Heart right ventricle (tissue), 16 donors: ENCODE data around the gene THG1L. TPM values are rescaled to one million over a fixed set of nuclear protein-coding genes. Genes with fewer than 3 reads are reported as not detected.

ENCODE experiments used
- ATAC-seq, 8 donors: fragments of 200-7000 bp; cut with Tn5 transposase; one replicate each; pipeline ENCODE4 v1.9.1; 2020; ENCODE audit warnings: mild to moderate bottlenecking in 8 of 8, moderate library complexity in 8 of 8, moderate number of reproducible peaks in 1 of 8
- DNase-seq, 2 donors: peaks; one replicate each; pipeline ENCODE4 v3.0.0-alpha.2; 2020
- H3K27ac ChIP-seq, 10 donors: fragments of 200-600 bp; sonication (generic) in 2 of 10; one replicate each; pipeline versions ENCODE4 v1.5.0 to v1.8.0; 2020 to 2022; ENCODE audit warnings: mild to moderate bottlenecking in 3 of 10
- H3K27me3 ChIP-seq, 7 donors: fragments of 200-600 bp; one replicate each; pipeline ENCODE4 v1.8.0; 2021 to 2022; ENCODE audit warnings: mild to moderate bottlenecking in 2 of 7
- H3K36me3 ChIP-seq, 9 donors: fragments of 200-600 bp; sonication (generic) in 1 of 9; one replicate each; pipeline versions ENCODE4 v1.5.0 to v1.8.0; 2020 to 2022; ENCODE audit warnings: mild to moderate bottlenecking in 2 of 9
- H3K4me1 ChIP-seq, 9 donors: fragments of 200-600 bp; sonication (generic) in 1 of 9; one replicate each; pipeline versions ENCODE4 v1.5.0 to v1.8.0; 2020 to 2022; ENCODE audit warnings: mild to moderate bottlenecking in 4 of 9
- H3K4me3 ChIP-seq, 10 donors: fragments of 200-600 bp; sonication (generic) in 2 of 10; one replicate each; pipeline versions ENCODE4 v1.5.0 to v1.8.0; 2020 to 2022; ENCODE audit warnings: mild to moderate bottlenecking in 7 of 10, moderate library complexity in 2 of 10
- H3K9me3 ChIP-seq, 11 donors: fragments of 200-600 bp in 10 of 11; sonication (generic) in 2 of 11; one replicate each; pipeline versions ENCODE4 v1.5.0 to v1.8.0; 2013 to 2022; ENCODE audit warnings: mild to moderate bottlenecking in 2 of 11, control low read depth in 1 of 11, moderate library complexity in 1 of 11
- WGBS, 2 donors: extraction: QIAGEN DNeasy Blood & Tissue Kit; methylation state at CpG; one replicate each; pipeline ENCODE4 v1.1.7; 2013; ENCODE audit warnings: inconsistent platforms in 1 of 2; 5-methylcytosine and 5-hydroxymethylcytosine counted together
- intact Hi-C, 10 donors: fragments of 100-400 bp; cut with DNase I; formaldehyde crosslinking; loops; one replicate each; pipeline versions ENCODE4 v1.11.1 to v1.14.2; 2022
- polyA plus RNA-seq, 2 donors: library from polyadenylated mRNA; stranded (reverse); fragments of 200-250 nt; gene quantifications; one replicate each; pipeline ENCODE4 v1.2.3, GENCODE V29; 2013
- total RNA-seq, 10 donors: library from RNA; stranded (reverse); fragmentation: NEBNext Ultra II Directional in 3 of 10; extraction: Animal tissue kit (Norgen Biotek cat#: 25700) in 3 of 10; gene quantifications; one replicate each; pipeline versions ENCODE4 v1.2.1 to v1.2.4, GENCODE V29; 2021 to 2023
- TF ChIP-seq, protein P1 (sequence below), 9 donors: fragments of 200-600 bp; sonication (generic) in 2 of 9; IDR thresholded peaks; one replicate each; pipeline versions ENCODE4 v1.5.0 to v1.8.0; 2021 to 2022; ENCODE audit warnings: antibody characterized with exemption in 9 of 9, mild to moderate bottlenecking in 5 of 9, moderate library complexity in 1 of 9
- donor health status: Arrhythmogenic right ventricular cardiomyopathy.
- donor health status: ischemic (EF 13 %, LVEDD 7.1; RV severe dilation, severe dysfunction).
- donor health status: healthy with polysubstance abuse.
- donor health status: DM: no; HTN: yes; CAD: no.
- donor health status: DM: no; HTN: no; CAD: no.
- donor health status: ischemic (EF 25% LVEDD 6.9; RV normal size, moderate dysfunction).
- donor health status: ischemic (EF 25% LVEDD 5.7; RV mildly dilated, moderate dysfunction).
- donor health status: healthy.
- donor health status: DM: yes; HTN: yes; CAD: no.
- donor health status: Ischemic cardiomyopathy.
- donor health status: ischemic (EF 35%, LVEDD 5.7; RV mildly dilated, moderate dysfunction).
- donor health status: nonischemic (EF 11% LVEDD 7.7; RV severe dilation, severe dysfunction).
- donor health status: DM: yes; HTN: yes; CAD: no.
- donor health status: PGD.
- donor health status: ischemic (EF 29% LVEDD 5.4; RV normal size, mild dysfunction).
- donor health status: nonischemic (EF 23%, LVEDD 6.1; RV moderate dilation, normal function).

The THG1L gene
- total and polyA plus RNA-seq, 12 donors, result 3.4 to 11.9 (median 6.3) TPM

DNA sequence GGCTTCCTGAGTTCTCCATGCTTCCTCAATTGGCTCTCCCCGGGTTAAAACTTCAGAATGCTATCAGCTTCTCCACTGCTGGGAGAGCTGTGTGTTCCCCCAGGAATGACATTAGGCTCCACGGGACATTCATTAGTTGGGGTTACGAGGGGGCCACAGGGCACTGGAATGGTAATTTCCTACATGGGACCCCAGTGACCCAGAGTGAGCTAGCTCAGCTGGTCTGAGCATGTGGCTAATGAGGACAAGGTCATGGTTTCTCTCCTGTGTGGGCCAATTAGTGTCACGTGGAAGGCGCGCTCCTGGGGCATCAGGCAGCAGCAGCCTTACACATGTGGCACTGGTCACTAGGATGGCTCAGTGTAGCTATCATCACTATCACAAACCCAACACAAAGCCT, 33.3 kb downstream of the THG1L start:
- ATAC-seq, result no peak
- H3K27me3 ChIP-seq, result no peaks in the 10 kb centered on the region
- WGBS, 2 donors, result 88 to 91% methylated on average over 6 of the region's 6 CpGs
- no peak overlapping the region for H3K4me3 ChIP-seq
- DNase-seq, result no peak
- peaks cover 0 to 10% (median 0%) of the 10 kb centered on the region in 9 donors for H3K4me1 ChIP-seq
- H3K36me3 ChIP-seq, result peaks cover 0 to 8% (median 0%) of the 10 kb centered on the region in 9 donors
- TF ChIP-seq, protein P1, sequence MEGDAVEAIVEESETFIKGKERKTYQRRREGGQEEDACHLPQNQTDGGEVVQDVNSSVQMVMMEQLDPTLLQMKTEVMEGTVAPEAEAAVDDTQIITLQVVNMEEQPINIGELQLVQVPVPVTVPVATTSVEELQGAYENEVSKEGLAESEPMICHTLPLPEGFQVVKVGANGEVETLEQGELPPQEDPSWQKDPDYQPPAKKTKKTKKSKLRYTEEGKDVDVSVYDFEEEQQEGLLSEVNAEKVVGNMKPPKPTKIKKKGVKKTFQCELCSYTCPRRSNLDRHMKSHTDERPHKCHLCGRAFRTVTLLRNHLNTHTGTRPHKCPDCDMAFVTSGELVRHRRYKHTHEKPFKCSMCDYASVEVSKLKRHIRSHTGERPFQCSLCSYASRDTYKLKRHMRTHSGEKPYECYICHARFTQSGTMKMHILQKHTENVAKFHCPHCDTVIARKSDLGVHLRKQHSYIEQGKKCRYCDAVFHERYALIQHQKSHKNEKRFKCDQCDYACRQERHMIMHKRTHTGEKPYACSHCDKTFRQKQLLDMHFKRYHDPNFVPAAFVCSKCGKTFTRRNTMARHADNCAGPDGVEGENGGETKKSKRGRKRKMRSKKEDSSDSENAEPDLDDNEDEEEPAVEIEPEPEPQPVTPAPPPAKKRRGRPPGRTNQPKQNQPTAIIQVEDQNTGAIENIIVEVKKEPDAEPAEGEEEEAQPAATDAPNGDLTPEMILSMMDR (IDR thresholded peaks at IDR 0.05), result no peak
- no peaks in the 10 kb centered on the region for H3K9me3 ChIP-seq
- H3K27ac ChIP-seq, result no peak overlapping the region
- intact Hi-C loops, result loop anchor here in 9 of 10 donors (5.0 to 10.0 kb wide), 3 partner anchors 1340 to 1370 kb away; no protein-coding TSS in a partner anchor

DNA sequence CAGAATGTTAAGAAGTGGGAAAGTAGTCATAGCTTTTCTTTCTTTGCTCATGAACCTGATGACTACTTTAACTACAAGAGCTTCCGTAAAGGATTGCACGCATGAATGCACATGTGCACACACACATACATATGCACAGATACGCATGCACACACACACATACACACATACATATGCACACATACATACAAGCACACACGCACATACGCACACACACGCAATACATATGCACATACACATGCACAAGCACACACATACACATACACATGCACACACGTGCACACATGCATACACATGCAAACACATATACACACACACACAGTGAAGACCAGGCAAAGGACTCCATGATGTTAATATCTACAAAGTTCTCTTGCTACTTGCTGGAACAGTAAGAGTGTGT, 35.2 kb downstream of the THG1L start:
- no peaks in the 10 kb centered on the region for H3K27me3 ChIP-seq
- H3K4me3 ChIP-seq, result no peak overlapping the region
- ATAC-seq, result no peak
- peaks cover 0 to 7% (median 0%) of the 10 kb centered on the region in 11 donors for H3K9me3 ChIP-seq
- 96 to 99% methylated on average over 7 of the region's 7 CpGs for WGBS, 2 donors
- intact Hi-C loops, result loop anchor here in 4 of 10 donors (10.0 kb wide), 2 partner anchors 1338 to 1368 kb away; no protein-coding TSS in a partner anchor
- H3K4me1 ChIP-seq, result peaks cover 0 to 10% (median 0%) of the 10 kb centered on the region in 9 donors
- TF ChIP-seq, protein P1 (IDR thresholded peaks at IDR 0.05), result no peak
- H3K27ac ChIP-seq, result no peak overlapping the region
- DNase-seq, result no peak
- H3K36me3 ChIP-seq, result no peaks in the 10 kb centered on the region

DNA sequence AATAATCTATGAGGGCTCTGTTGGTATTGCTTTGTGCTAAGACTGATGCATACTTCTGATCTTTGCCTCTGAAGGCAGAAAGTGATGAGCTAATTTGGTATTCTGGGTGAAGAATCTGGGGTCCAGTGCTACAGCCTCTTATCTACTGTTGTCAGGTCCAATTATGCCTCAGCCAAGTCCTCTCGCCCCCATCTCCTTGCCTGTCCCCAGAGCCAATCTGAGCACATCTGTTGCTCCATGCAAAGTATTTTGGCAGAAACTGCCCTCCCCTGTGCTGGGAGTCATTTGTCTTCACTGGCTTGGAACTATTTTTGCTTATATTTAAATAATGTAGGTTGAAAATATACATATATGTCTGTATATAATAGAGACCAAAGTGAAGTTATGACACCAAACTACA, 35.7 kb downstream of the THG1L start:
- no peak for ATAC-seq
- intact Hi-C loops, result loop anchor here in 4 of 10 donors (10.0 kb wide), 2 partner anchors 1338 to 1368 kb away; no protein-coding TSS in a partner anchor
- Histone ChIP-seq H3K4me3 (no peak overlapping the region), H3K4me1 (peaks cover 0 to 9% (median 0%) of the 10 kb centered on the region in 9 donors), H3K9me3 (peaks cover 0 to 7% (median 0%) of the 10 kb centered on the region in 11 donors), H3K27ac (no peak overlapping the region), H3K27me3 (no peaks in the 10 kb centered on the region), H3K36me3 (no peaks in the 10 kb centered on the region)
- 54 to 68% methylated on average over 1 of the region's 1 CpG for WGBS, 2 donors
- DNase-seq, result no peak
- TF ChIP-seq, protein P1 (IDR thresholded peaks at IDR 0.05), result no peak

DNA sequence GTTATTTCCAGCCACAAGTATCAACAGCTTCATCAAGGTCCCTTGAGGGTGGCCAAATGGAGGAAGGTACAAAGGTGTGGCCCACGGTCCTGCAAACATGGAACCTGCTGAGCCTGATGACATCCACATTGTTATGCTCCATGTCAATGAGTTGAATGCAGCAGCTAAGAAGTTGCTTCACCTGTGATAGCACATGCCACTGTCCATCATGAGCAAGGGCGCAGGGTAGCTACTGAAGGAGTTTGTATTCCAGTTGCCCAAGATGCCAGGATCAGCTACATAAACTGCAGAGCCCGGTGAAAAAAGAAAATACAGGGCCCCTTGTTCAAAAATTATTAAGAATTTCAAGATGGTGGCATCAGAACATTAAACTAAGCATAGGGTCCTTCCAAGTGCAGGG, 36.5 kb downstream of the THG1L start:
- 81 to 96% methylated on average over 3 of the region's 3 CpGs for WGBS, 2 donors
- no peak overlapping the region for H3K27ac ChIP-seq
- peaks cover 0 to 5% (median 0%) of the 10 kb centered on the region in 9 donors for H3K4me1 ChIP-seq
- TF ChIP-seq, protein P1 (IDR thresholded peaks at IDR 0.05), result no peak
- H3K36me3 ChIP-seq, result no peaks in the 10 kb centered on the region
- no peaks in the 10 kb centered on the region for H3K27me3 ChIP-seq
- DNase-seq (no peak), ATAC-seq (no peak)
- peaks cover 0 to 7% (median 0%) of the 10 kb centered on the region in 11 donors for H3K9me3 ChIP-seq
- no peak overlapping the region for H3K4me3 ChIP-seq
- intact Hi-C loops, result loop anchor here in 4 of 10 donors (10.0 kb wide), 2 partner anchors 1337 to 1367 kb away; no protein-coding TSS in a partner anchor
